Neuronal stem cell (in vitro differentiated cells): ENCODE measurements around the gene ADCY7.
"Not testable (repeated sequence)": the region's sequence is repeated elsewhere in the genome, so short reads cannot be mapped to it uniquely, and the experiment has no call there.

Experiments
- DNase-seq: peaks from one replicate; pipeline ENCODE4 v3.0.0-alpha.2; 2013; ENCODE audit warnings: low spot score
- H2AFZ ChIP-seq: one replicate; pipeline ENCODE4 v1.6.1; 2013; ENCODE audit warnings: mild to moderate bottlenecking, low read length, inconsistent platforms
- H2AK5ac ChIP-seq: 2 replicates; pipeline ENCODE4 v1.6.1; 2013; ENCODE audit warnings: low read depth, mild to moderate bottlenecking, inconsistent platforms, low read length, moderate library complexity, mixed read lengths
- H2BK120ac ChIP-seq: 2 replicates; pipeline ENCODE4 v1.6.1; 2013; ENCODE audit warnings: low read depth, mild to moderate bottlenecking, inconsistent platforms, low read length, moderate library complexity, mixed read lengths
- H2BK12ac ChIP-seq: one replicate; pipeline ENCODE4 v1.6.1; 2013; ENCODE audit warnings: low read length, inconsistent platforms
- H2BK15ac ChIP-seq: 2 replicates; pipeline ENCODE4 v1.6.1; 2013; ENCODE audit warnings: mild to moderate bottlenecking, low read length, inconsistent platforms, mixed read lengths
- H2BK5ac ChIP-seq: one replicate; pipeline ENCODE4 v1.6.1; 2013; ENCODE audit warnings: inconsistent platforms, mild to moderate bottlenecking, low read length, moderate library complexity
- H3K14ac ChIP-seq: one replicate; pipeline ENCODE4 v1.6.1; 2013; ENCODE audit warnings: low read length, inconsistent platforms
- H3K18ac ChIP-seq: 2 replicates; pipeline ENCODE4 v1.6.1; 2013; ENCODE audit warnings: low read length, inconsistent platforms
- H3K23ac ChIP-seq: 2 replicates; pipeline ENCODE4 v1.6.1; 2013; ENCODE audit warnings: low read depth, mild to moderate bottlenecking, mixed read lengths, low read length, inconsistent platforms; ENCODE audit not compliant: poor library complexity
- H3K27ac ChIP-seq: replicated peaks from 3 replicates; pipeline ENCODE4 v1.5.1; 2013; ENCODE audit warnings: low read length, inconsistent platforms
- H3K27me3 ChIP-seq, 3 experiments: 2 replicates each; pipeline ENCODE4 v1.6.1; 2013; ENCODE audit warnings: low read length in 3 of 3, mild to moderate bottlenecking in 2 of 3, inconsistent platforms in 1 of 3, low read depth in 1 of 3, mixed read lengths in 1 of 3, moderate library complexity in 1 of 3; ENCODE audit not compliant: control insufficient read depth in 3 of 3, insufficient read depth in 3 of 3
- H3K36me3 ChIP-seq, 2 donors: replicated peaks in 1 of 2; 2 replicates each; pipeline ENCODE4 v1.6.1; 2013; ENCODE audit warnings: low read length in 2 of 2; ENCODE audit not compliant: control insufficient read depth in 2 of 2, insufficient read depth in 2 of 2
- H3K4ac ChIP-seq: 2 replicates; pipeline ENCODE4 v1.6.1; 2013; ENCODE audit warnings: inconsistent platforms, mild to moderate bottlenecking, low read length, moderate library complexity
- H3K4me1 ChIP-seq, 2 donors: 1 replicate in 1 of 2; 2 replicates in 1 of 2; pipeline ENCODE4 v1.6.1; 2013; ENCODE audit warnings: low read length in 2 of 2, low read depth in 1 of 2; ENCODE audit not compliant: control insufficient read depth in 2 of 2, insufficient read depth in 1 of 2
- H3K4me2 ChIP-seq: one replicate; pipeline ENCODE4 v1.6.1; 2013; ENCODE audit warnings: mild to moderate bottlenecking, low read length, inconsistent platforms; ENCODE audit not compliant: insufficient read depth, poor library complexity, severe bottlenecking
- H3K4me3 ChIP-seq, 2 donors: 2 replicates each; pipeline ENCODE4 v1.5.1; 2013; ENCODE audit warnings: low read length in 2 of 2, mild to moderate bottlenecking in 2 of 2, inconsistent platforms in 1 of 2, moderate library complexity in 1 of 2
- H3K79me1 ChIP-seq: one replicate; pipeline ENCODE4 v1.6.1; 2013; ENCODE audit warnings: low read depth, mild to moderate bottlenecking, inconsistent platforms, low read length, moderate library complexity
- H3K9ac ChIP-seq: one replicate; pipeline ENCODE4 v1.6.1; 2013; ENCODE audit warnings: mild to moderate bottlenecking, low read depth, low read length, inconsistent platforms; ENCODE audit not compliant: poor library complexity
- H3K9me3 ChIP-seq, 2 donors: replicated peaks in 1 of 2; 2 replicates each; pipeline versions ENCODE3 to v1.6.1; 2013; ENCODE audit warnings: low read length in 2 of 2, mild to moderate bottlenecking in 2 of 2, inconsistent platforms in 1 of 2, low read depth in 1 of 2, mixed read lengths in 1 of 2, moderate library complexity in 1 of 2; ENCODE audit not compliant: control insufficient read depth in 2 of 2, insufficient read depth in 1 of 2
- H4K8ac ChIP-seq: one replicate; pipeline ENCODE4 v1.6.1; 2013; ENCODE audit warnings: low read depth, mild to moderate bottlenecking, inconsistent platforms, low read length, moderate library complexity
- H4K91ac ChIP-seq: one replicate; pipeline ENCODE4 v1.6.1; 2013; ENCODE audit warnings: low read length, low read depth, mild to moderate bottlenecking, inconsistent platforms; ENCODE audit not compliant: poor library complexity
- WGBS, 2 donors: extraction: QIAGEN DNeasy Blood & Tissue Kit; methylation state at CpG; one replicate each; pipeline ENCODE4 v1.1.7; 2013; ENCODE audit warnings: missing lambda C conversion rate in 2 of 2, mixed read lengths in 1 of 2; ENCODE audit not compliant: insufficient read length in 2 of 2, insufficient replicate concordance in 1 of 2; ENCODE audit errors: extremely low coverage in 2 of 2; 5-methylcytosine and 5-hydroxymethylcytosine counted together

The ADCY7 gene

GRCh38 chr16:50338371-50339231 is 72.2 kb downstream of the ADCY7 start:
- Histone ChIP-seq H3K18ac (no peak overlapping the region), H3K27ac (no peak overlapping the region), H2BK12ac (no peak overlapping the region), H2AK5ac (no peak overlapping the region), H3K23ac (no peak overlapping the region), H3K14ac (no peak overlapping the region), H3K9me3 (no peaks in the 10 kb centered on the region), H3K36me3 (peaks cover 21 to 97% of the 10 kb centered on the region in 2 donors), H2AFZ (no peak overlapping the region), H3K27me3 (no peaks in the 10 kb centered on the region), H3K4ac (no peak overlapping the region), H3K4me1 (no peaks in the 10 kb centered on the region), H2BK15ac (no peak overlapping the region), H3K9ac (no peak overlapping the region), H3K4me2 (no peak overlapping the region), H3K79me1 (no peaks in the 10 kb centered on the region), H4K8ac (no peak overlapping the region), H2BK120ac (no peak overlapping the region), H4K91ac (no peak overlapping the region), H3K4me3 (no peak overlapping the region), H2BK5ac (no peak overlapping the region)
- WGBS, 2 donors: no CpG with 5 or more reads among the region's 8 CpGs
- no peak for DNase-seq

- no peaks in the 10 kb centered on the region for H3K79me1 ChIP-seq
- no peak overlapping the region for H3K4ac ChIP-seq
- no peak overlapping the region for H2AFZ ChIP-seq
- no peak overlapping the region for H2BK120ac ChIP-seq
- no peak overlapping the region for H3K4me3 ChIP-seq
- H3K36me3 ChIP-seq: peaks cover 14 to 91% of the 10 kb centered on the region in 2 donors
- H2BK5ac ChIP-seq: no peak overlapping the region
- DNase-seq: no peak
- no peak overlapping the region for H4K8ac ChIP-seq
- H4K91ac ChIP-seq: no peak overlapping the region
- no peak overlapping the region for H3K18ac ChIP-seq
- H2BK15ac ChIP-seq: no peak overlapping the region
- H3K14ac ChIP-seq: no peak overlapping the region
- H3K27ac ChIP-seq: no peak overlapping the region
- H3K23ac ChIP-seq: no peak overlapping the region
- H3K4me1 ChIP-seq: no peaks in the 10 kb centered on the region
- H3K4me2 ChIP-seq: no peak overlapping the region
- no peaks in the 10 kb centered on the region for H3K9me3 ChIP-seq
- no peak overlapping the region for H3K9ac ChIP-seq
- H2BK12ac ChIP-seq: no peak overlapping the region
- H2AK5ac ChIP-seq: no peak overlapping the region
- no peaks in the 10 kb centered on the region for H3K27me3 ChIP-seq
- no CpG with 5 or more reads among the region's 2 CpGs for WGBS, 2 donors
Observed at GRCh38 chr16:50340578-50340977, 74.2 kb downstream of the ADCY7 start.

- H3K23ac ChIP-seq, H3K18ac ChIP-seq, H2BK12ac ChIP-seq, H3K14ac ChIP-seq, H2BK15ac ChIP-seq, DNase-seq, H2AK5ac ChIP-seq, H2BK5ac ChIP-seq, H2AFZ ChIP-seq, H3K9me3 ChIP-seq, H3K4me3 ChIP-seq, H4K91ac ChIP-seq, H3K4ac ChIP-seq, H4K8ac ChIP-seq, H3K27me3 ChIP-seq, H3K9ac ChIP-seq, H3K4me2 ChIP-seq, H3K4me1 ChIP-seq, H3K27ac ChIP-seq, H2BK120ac ChIP-seq, H3K79me1 ChIP-seq: not testable (repeated sequence)
- no CpG with 5 or more reads among the region's 8 CpGs for WGBS, 2 donors
- peaks cover 14 to 67% of the 10 kb centered on the region in 2 donors for H3K36me3 ChIP-seq
Observed at GRCh38 chr16:50343566-50343965, 77.2 kb downstream of the ADCY7 start.

GRCh38 chr16:50345210-50345609 is 78.9 kb downstream of the ADCY7 start:
- not testable (repeated sequence) for H2AK5ac ChIP-seq, H3K27ac ChIP-seq, DNase-seq, H3K18ac ChIP-seq, H2BK120ac ChIP-seq, H3K4me2 ChIP-seq, H3K4me3 ChIP-seq, H2BK5ac ChIP-seq, H3K4ac ChIP-seq, H2BK15ac ChIP-seq, H3K27me3 ChIP-seq, H3K23ac ChIP-seq, H3K9ac ChIP-seq, H4K8ac ChIP-seq, H2AFZ ChIP-seq, H3K4me1 ChIP-seq, H3K14ac ChIP-seq, H2BK12ac ChIP-seq, H4K91ac ChIP-seq, H3K79me1 ChIP-seq
- H3K36me3 ChIP-seq: peaks cover 8 to 65% of the 10 kb centered on the region in 2 donors
- H3K9me3 ChIP-seq: peaks cover 1 to 10% of the 10 kb centered on the region in 2 donors
- no CpG with 5 or more reads among the region's 2 CpGs for WGBS, 2 donors
